Transverse colon (tissue), 4 donors: Measurements from ENCODE around the gene KCNQ1OT1. TPM values are rescaled to one million over a fixed set of nuclear protein-coding genes. Genes with fewer than 3 reads are reported as not detected.

Experiments
- DNase-seq: peaks from one replicate; pipeline ENCODE4 v3.0.0-alpha.2; 2019
- H3K27ac ChIP-seq, 4 donors: fragments of 200-600 bp; sonication (generic); 2 replicates each; pipeline ENCODE4 v1.5.1; 2016 to 2018; ENCODE audit warnings: inconsistent platforms in 4 of 4
- H3K27me3 ChIP-seq: fragments of 200-600 bp; sonication (generic); 2 replicates; pipeline ENCODE4 v1.5.1; 2017; ENCODE audit warnings: inconsistent platforms
- H3K36me3 ChIP-seq, 4 donors: fragments of 200-600 bp; sonication (generic); 2 replicates each; pipeline ENCODE4 v1.5.1; 2017 to 2019; ENCODE audit warnings: inconsistent platforms in 4 of 4
- H3K4me1 ChIP-seq, 4 donors: fragments of 200-600 bp; sonication (generic); 2 replicates each; pipeline ENCODE4 v1.5.1; 2017 to 2020; ENCODE audit warnings: inconsistent platforms in 4 of 4
- H3K4me3 ChIP-seq, 4 donors: fragments of 200-600 bp; sonication (generic); 1 replicate in 1 of 4; 2 replicates in 3 of 4; pipeline versions ENCODE4 v1.5.1 to v1.6.1; 2017 to 2019; ENCODE audit warnings: inconsistent platforms in 4 of 4
- H3K9me3 ChIP-seq, 2 donors: fragments of 200-600 bp; sonication (generic); 2 replicates each; pipeline ENCODE4 v1.5.1; 2017 to 2019; ENCODE audit warnings: inconsistent platforms in 2 of 2
- CTCF ChIP-seq, 5 experiments: fragments of 200-600 bp in 3 of 5; fragments of 450-650 bp in 2 of 5; sonication (generic) in 3 of 5; IDR thresholded peaks; 1 replicate in 2 of 5; 2 replicates in 3 of 5; pipeline ENCODE4 v1.5.1; 2016 to 2017; ENCODE audit warnings: antibody characterized with exemption in 5 of 5, inconsistent platforms in 3 of 5, mild to moderate bottlenecking in 2 of 5, moderate library complexity in 1 of 5
- EP300 ChIP-seq: sonication (generic); formaldehyde crosslinking; IDR thresholded peaks from one replicate; pipeline ENCODE4 v1.6.1; 2017; ENCODE audit warnings: antibody characterized with exemption, low read depth
- POLR2A ChIP-seq: fragments of 450-650 bp; IDR thresholded peaks from one replicate; pipeline ENCODE4 v1.6.1; 2016; ENCODE audit warnings: antibody characterized with exemption, mild to moderate bottlenecking, moderate library complexity
- POLR2AphosphoS5 ChIP-seq, 3 donors: sonication (generic); formaldehyde crosslinking; IDR thresholded peaks; one replicate each; pipeline ENCODE4 v1.6.1; 2016; ENCODE audit warnings: antibody characterized with exemption in 3 of 3
- WGBS, 2 donors: methylation state at CpG; one replicate each; pipeline ENCODE4 v1.1.5; 2018; ENCODE audit warnings: low coverage in 1 of 2; 5-methylcytosine and 5-hydroxymethylcytosine counted together
- in situ Hi-C, 4 donors: fragments of 200-750 bp; cut with MboI; loops; one replicate each; pipeline versions ENCODE4 v1.15.0 to v1.15.1; 2017; ENCODE audit warnings: low sequenced_read_pairs in 3 of 4, low pct_ligation_motif_present in 1 of 4, low pct_unique_long_range_greater_than_20kb in 1 of 4
- intact Hi-C: fragments of 100-400 bp; cut with DNase I; formaldehyde crosslinking; loops from one replicate; pipeline ENCODE4 v1.15.1; 2023; ENCODE audit warnings: low total_unique reads
- total RNA-seq, 4 donors: library from RNA; depleted of rRNA; stranded (reverse); fragments of >200 nt; gene quantifications; one replicate each; pipeline ENCODE4 v1.1.0, GENCODE V29; 2016

KCNQ1OT1 gene
- total RNA-seq, 4 donors from 2014 or later, result 1.5 to 5.0 (median 1.9) TPM

- 85 to 90% methylated on average over 13 to 25 of the region's 25 CpGs for WGBS, 2 donors
- Histone ChIP-seq H3K36me3 (no peaks in the 10 kb centered on the region), H3K27ac (no peak overlapping the region), H3K27me3 (no peaks in the 10 kb centered on the region), H3K4me1 (peaks cover 0 to 3% (median 0%) of the 10 kb centered on the region in 4 donors), H3K9me3 (no peaks in the 10 kb centered on the region), H3K4me3 (no peak overlapping the region)
- intact Hi-C loops (no loop called here), in situ Hi-C loops (no loop called here)
- no peak for DNase-seq
- no peak for TF ChIP-seq POLR2A
Observed at GRCh38 chr11:2587976-2588748, 111.6 kb downstream of the KCNQ1OT1 start.

- peak; percentile 5 for DNase-seq
- no peaks in the 10 kb centered on the region for H3K9me3 ChIP-seq
- peaks cover 0 to 3% (median 0%) of the 10 kb centered on the region in 4 donors for H3K4me1 ChIP-seq
- intact Hi-C loops, result no loop called here
- no peak overlapping the region for H3K27ac ChIP-seq
- WGBS, 2 donors, result 80 to 94% methylated on average over 1 to 14 of the region's 20 CpGs
- TF ChIP-seq POLR2A (no peak), EP300 (no peak), POLR2AphosphoS5 (IDR thresholded peaks at IDR 0.05) (no peak), CTCF (IDR thresholded peaks at IDR 0.05) (no peak)
- H3K36me3 ChIP-seq, result no peaks in the 10 kb centered on the region
- no peaks in the 10 kb centered on the region for H3K27me3 ChIP-seq
- no peak overlapping the region for H3K4me3 ChIP-seq
- in situ Hi-C loops, result no loop called here
Observed at GRCh38 chr11:2587132-2587930, 112.5 kb downstream of the KCNQ1OT1 start.

- WGBS, 2 donors, result 81% methylated on average over 5 of the region's 5 CpGs; no CpG with 5 or more reads in 1 of the 2 donors
- Histone ChIP-seq H3K27me3 (no peaks in the 10 kb centered on the region), H3K4me1 (peaks cover 0 to 3% (median 0%) of the 10 kb centered on the region in 4 donors), H3K36me3 (no peaks in the 10 kb centered on the region), H3K4me3 (no peak overlapping the region), H3K27ac (no peak overlapping the region), H3K9me3 (no peaks in the 10 kb centered on the region)
- no peak for DNase-seq
- in situ Hi-C loops (no loop called here), intact Hi-C loops (no loop called here)
- no peak for TF ChIP-seq POLR2A
- no peak for TF ChIP-seq CTCF (IDR thresholded peaks at IDR 0.05)
- TF ChIP-seq POLR2AphosphoS5 (IDR thresholded peaks at IDR 0.05), result no peak
- no peak for TF ChIP-seq EP300
Observed at GRCh38 chr11:2586793-2587131, 113.0 kb downstream of the KCNQ1OT1 start.

GRCh38 chr11:2586087-2586792 is 113.6 kb downstream of the KCNQ1OT1 start:
- intact Hi-C loops, result no loop called here
- H3K4me3 ChIP-seq, result no peak overlapping the region

More at GRCh38 chr11:2586087-2586792, 113.6 kb downstream of the KCNQ1OT1 start:
- no peaks in the 10 kb centered on the region for H3K27me3 ChIP-seq
- no peak for TF ChIP-seq EP300
- TF ChIP-seq POLR2AphosphoS5 (IDR thresholded peaks at IDR 0.05), result no peak
- TF ChIP-seq POLR2A, result no peak
- no peak for TF ChIP-seq CTCF (IDR thresholded peaks at IDR 0.05)
- peaks cover 0 to 3% (median 0%) of the 10 kb centered on the region in 4 donors for H3K4me1 ChIP-seq
- no peak overlapping the region for H3K27ac ChIP-seq
- in situ Hi-C loops, result no loop called here
- peak; percentile 6 for DNase-seq
- no peaks in the 10 kb centered on the region for H3K36me3 ChIP-seq
- 85% methylated on average over 18 of the region's 18 CpGs; no CpG with 5 or more reads in 1 of the 2 donors for WGBS, 2 donors
- H3K9me3 ChIP-seq, result no peaks in the 10 kb centered on the region
